ENCODE data around the gene OR2Z1. TPM values are rescaled to one million over a fixed set of nuclear protein-coding genes. Genes with fewer than 3 reads are reported as not detected.

The OR2Z1 gene
- total RNA-seq, 1 experiment from 2014 or later = not detected

- Histone ChIP-seq H3K36me3 (ENCODE audit: control insufficient read depth in 1 of 2, insufficient read depth in 2 of 2, low read length in 2 of 2) (no peaks in the 10 kb centered on the region), H3K4me3 (replicated peaks in 1 of 2; ENCODE audit: low read depth in 1 of 2, low read length in 2 of 2) (no peak overlapping the region), H3K9me3 (ENCODE audit: control insufficient read depth in 1 of 2, insufficient read depth in 1 of 2, low read depth in 1 of 2, low read length in 2 of 2) (no peaks in the 10 kb centered on the region), H3K4me1 (ENCODE audit: control insufficient read depth in 1 of 2, insufficient read depth in 2 of 2, low read length in 2 of 2) (no peaks in the 10 kb centered on the region), H2AFZ (ENCODE audit: low read depth, low read length, poor library complexity, severe bottlenecking) (no peak overlapping the region), H3K9ac (ENCODE audit: low read length) (no peak overlapping the region), H3K27ac (ENCODE audit: low read depth, low read length) (no peak overlapping the region), H3K27me3 (ENCODE audit: insufficient read depth, low read length) (peaks cover 23% of the 10 kb centered on the region), H3K9me2 (ENCODE audit: insufficient read depth) (no peaks in the 10 kb centered on the region), H4K20me1 (ENCODE audit: insufficient read depth) (no peaks in the 10 kb centered on the region), H3K4me2 (ENCODE audit: low read length) (no peak overlapping the region), H3K79me2 (ENCODE audit: insufficient read depth, low read length) (no peaks in the 10 kb centered on the region)
- intact Hi-C loops (cut with micrococcal nuclease) = no loop called here
- ChIA-PET POLR2A (no interaction called here), CTCF (no interaction called here), RAD21 (ENCODE audit: low non-redundant PET in 1 of 2, low total read pairs in 2 of 2, uncharacterized antibody in 2 of 2, unreplicated experiment in 2 of 2) (no interaction called here)
- ATAC-seq = no peak
- TF ChIP-seq SP1 (IDR thresholded peaks at IDR 0.05; ENCODE audit: low read depth) (no peak), POLR2AphosphoS5 (IDR thresholded peaks at IDR 0.05; ENCODE audit: low read depth, low read length) (no peak), TCF7L2 (IDR thresholded peaks at IDR 0.05; ENCODE audit: borderline replicate concordance, extremely low read depth, insufficient read depth, insufficient read length) (no peak), ELF1 (IDR thresholded peaks at IDR 0.05; ENCODE audit: borderline replicate concordance, low read depth) (no peak), ZFX (IDR thresholded peaks at IDR 0.05) (no peak), EZH2phosphoT487 (IDR thresholded peaks at IDR 0.05; ENCODE audit: borderline replicate concordance) (no peak), ZBTB33 (IDR thresholded peaks at IDR 0.05; ENCODE audit: extremely low read depth, insufficient replicate concordance, low read length) (no peak), FOSL1 (IDR thresholded peaks at IDR 0.05; ENCODE audit: low read depth) (no peak), EGR1 (IDR thresholded peaks at IDR 0.05; ENCODE audit: low read depth) (no peak), CEBPB (IDR thresholded peaks at IDR 0.05; ENCODE audit: low read depth) (no peak), YY1 (IDR thresholded peaks at IDR 0.05; ENCODE audit: extremely low read depth, insufficient replicate concordance, low read depth, low read length) (no peak), ATF3 (IDR thresholded peaks at IDR 0.05) (no peak), CBX3 (IDR thresholded peaks at IDR 0.05; ENCODE audit: low read depth) (no peak), ZNF274 (IDR thresholded peaks at IDR 0.05; ENCODE audit: low read depth, low read length) (no peak), JUND (IDR thresholded peaks at IDR 0.05) (no peak), EZH2 (IDR thresholded peaks at IDR 0.05) (no peak), RAD21 (IDR thresholded peaks at IDR 0.05; ENCODE audit: low read depth) (no peak), SRF (IDR thresholded peaks at IDR 0.05; ENCODE audit: low read depth) (no peak), SIN3A (IDR thresholded peaks at IDR 0.05; ENCODE audit: low read depth) (no peak)
- TF ChIP-seq, protein P1, sequence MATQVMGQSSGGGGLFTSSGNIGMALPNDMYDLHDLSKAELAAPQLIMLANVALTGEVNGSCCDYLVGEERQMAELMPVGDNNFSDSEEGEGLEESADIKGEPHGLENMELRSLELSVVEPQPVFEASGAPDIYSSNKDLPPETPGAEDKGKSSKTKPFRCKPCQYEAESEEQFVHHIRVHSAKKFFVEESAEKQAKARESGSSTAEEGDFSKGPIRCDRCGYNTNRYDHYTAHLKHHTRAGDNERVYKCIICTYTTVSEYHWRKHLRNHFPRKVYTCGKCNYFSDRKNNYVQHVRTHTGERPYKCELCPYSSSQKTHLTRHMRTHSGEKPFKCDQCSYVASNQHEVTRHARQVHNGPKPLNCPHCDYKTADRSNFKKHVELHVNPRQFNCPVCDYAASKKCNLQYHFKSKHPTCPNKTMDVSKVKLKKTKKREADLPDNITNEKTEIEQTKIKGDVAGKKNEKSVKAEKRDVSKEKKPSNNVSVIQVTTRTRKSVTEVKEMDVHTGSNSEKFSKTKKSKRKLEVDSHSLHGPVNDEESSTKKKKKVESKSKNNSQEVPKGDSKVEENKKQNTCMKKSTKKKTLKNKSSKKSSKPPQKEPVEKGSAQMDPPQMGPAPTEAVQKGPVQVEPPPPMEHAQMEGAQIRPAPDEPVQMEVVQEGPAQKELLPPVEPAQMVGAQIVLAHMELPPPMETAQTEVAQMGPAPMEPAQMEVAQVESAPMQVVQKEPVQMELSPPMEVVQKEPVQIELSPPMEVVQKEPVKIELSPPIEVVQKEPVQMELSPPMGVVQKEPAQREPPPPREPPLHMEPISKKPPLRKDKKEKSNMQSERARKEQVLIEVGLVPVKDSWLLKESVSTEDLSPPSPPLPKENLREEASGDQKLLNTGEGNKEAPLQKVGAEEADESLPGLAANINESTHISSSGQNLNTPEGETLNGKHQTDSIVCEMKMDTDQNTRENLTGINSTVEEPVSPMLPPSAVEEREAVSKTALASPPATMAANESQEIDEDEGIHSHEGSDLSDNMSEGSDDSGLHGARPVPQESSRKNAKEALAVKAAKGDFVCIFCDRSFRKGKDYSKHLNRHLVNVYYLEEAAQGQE (IDR thresholded peaks at IDR 0.05; ENCODE audit: low read depth) = no peak
- no peak for DNase-seq (ENCODE audit: low read depth, low spot score)
- no TSS peak for BruUV-seq (replicated peaks)
Observed at GRCh38 chr19:8722032-8722431, 598 bp downstream of the OR2Z1 start.

All from HCT116 (cell line).